HFFc6 (cell line): ENCODE measurements around the gene COQ3. TPM values are rescaled to one million over a fixed set of nuclear protein-coding genes. Genes with fewer than 3 reads are reported as not detected.

Experiments
- DNase-seq: peaks from one replicate; pipeline ENCODE4 v3.0.0-alpha.2; 2018
- H3K27ac Mint-ChIP-seq: 2 replicates; pipeline ENCODE4 v1.8.0; 2020; ENCODE audit warnings: mild to moderate bottlenecking, mixed read lengths
- H3K27me3 Mint-ChIP-seq: 2 replicates; pipeline ENCODE4 v1.8.0; 2021; ENCODE audit warnings: mild to moderate bottlenecking, moderate library complexity, mixed read lengths; ENCODE audit not compliant: insufficient read depth
- H3K36me3 Mint-ChIP-seq: 2 replicates; pipeline ENCODE4 v1.8.0; 2021; ENCODE audit warnings: low read depth, mixed read lengths
- H3K4me1 Mint-ChIP-seq: 2 replicates; pipeline ENCODE4 v1.8.0; 2020; ENCODE audit warnings: low read depth, mixed read lengths
- H3K4me3 Mint-ChIP-seq: 2 replicates; pipeline ENCODE4 v1.8.0; 2020; ENCODE audit warnings: mild to moderate bottlenecking, moderate library complexity, mixed read lengths
- H3K9me3 Mint-ChIP-seq: 2 replicates; pipeline ENCODE4 v1.8.0; 2020; ENCODE audit warnings: mild to moderate bottlenecking, mixed read lengths
- total RNA-seq, 6 experiments: library from RNA; stranded (reverse); fragmentation: NEBNext Ultra II Directional; extraction: Animal tissue kit (Norgen Biotek cat#: 25700); gene quantifications; 2 replicates in 1 of 6; 3 replicates in 5 of 6; pipeline ENCODE4 v1.2.3, GENCODE V29; 2021
- TF ChIP-seq, protein P1 (sequence below): fragments of 200-600 bp; sonication (generic); IDR thresholded peaks from 2 replicates; pipeline ENCODE4 v1.5.0; 2021; ENCODE audit warnings: antibody characterized with exemption, mild to moderate bottlenecking

COQ3 gene
- total RNA-seq, 6 experiments from 2014 or later = 7.3 to 12.8 (median 10.9) TPM

DNA sequence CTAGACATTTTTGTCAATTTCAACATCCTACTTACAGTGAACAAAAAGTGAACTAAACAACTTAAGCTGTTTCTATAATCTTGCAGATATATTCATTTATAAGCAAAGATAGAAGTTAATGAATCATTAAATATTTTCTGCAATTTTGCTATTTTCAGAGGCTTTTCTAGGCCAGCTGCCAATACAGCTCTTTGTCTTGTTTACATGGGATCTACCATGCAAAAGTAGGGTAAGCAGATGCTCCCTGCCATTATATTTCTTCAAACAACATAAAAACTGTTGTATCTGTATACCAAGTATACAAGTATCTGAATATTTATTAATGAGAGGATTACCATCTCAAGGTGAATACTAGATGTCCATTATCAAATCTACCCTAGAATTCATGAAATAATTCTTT, 15.7 kb upstream of the COQ3 start:
- Mint-ChIP-seq H3K36me3 (peaks cover 43% of the 10 kb centered on the region), H3K27me3 (peaks cover 1% of the 10 kb centered on the region; the same call in 1 of the 2 replicates), H3K9me3 (no peaks in the 10 kb centered on the region), H3K27ac (no peak overlapping the region), H3K4me3 (no peak overlapping the region), H3K4me1 (no peaks in the 10 kb centered on the region; the same call in 1 of the 2 replicates)
- no peak for DNase-seq
- TF ChIP-seq, protein P1, sequence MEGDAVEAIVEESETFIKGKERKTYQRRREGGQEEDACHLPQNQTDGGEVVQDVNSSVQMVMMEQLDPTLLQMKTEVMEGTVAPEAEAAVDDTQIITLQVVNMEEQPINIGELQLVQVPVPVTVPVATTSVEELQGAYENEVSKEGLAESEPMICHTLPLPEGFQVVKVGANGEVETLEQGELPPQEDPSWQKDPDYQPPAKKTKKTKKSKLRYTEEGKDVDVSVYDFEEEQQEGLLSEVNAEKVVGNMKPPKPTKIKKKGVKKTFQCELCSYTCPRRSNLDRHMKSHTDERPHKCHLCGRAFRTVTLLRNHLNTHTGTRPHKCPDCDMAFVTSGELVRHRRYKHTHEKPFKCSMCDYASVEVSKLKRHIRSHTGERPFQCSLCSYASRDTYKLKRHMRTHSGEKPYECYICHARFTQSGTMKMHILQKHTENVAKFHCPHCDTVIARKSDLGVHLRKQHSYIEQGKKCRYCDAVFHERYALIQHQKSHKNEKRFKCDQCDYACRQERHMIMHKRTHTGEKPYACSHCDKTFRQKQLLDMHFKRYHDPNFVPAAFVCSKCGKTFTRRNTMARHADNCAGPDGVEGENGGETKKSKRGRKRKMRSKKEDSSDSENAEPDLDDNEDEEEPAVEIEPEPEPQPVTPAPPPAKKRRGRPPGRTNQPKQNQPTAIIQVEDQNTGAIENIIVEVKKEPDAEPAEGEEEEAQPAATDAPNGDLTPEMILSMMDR = no peak

DNA sequence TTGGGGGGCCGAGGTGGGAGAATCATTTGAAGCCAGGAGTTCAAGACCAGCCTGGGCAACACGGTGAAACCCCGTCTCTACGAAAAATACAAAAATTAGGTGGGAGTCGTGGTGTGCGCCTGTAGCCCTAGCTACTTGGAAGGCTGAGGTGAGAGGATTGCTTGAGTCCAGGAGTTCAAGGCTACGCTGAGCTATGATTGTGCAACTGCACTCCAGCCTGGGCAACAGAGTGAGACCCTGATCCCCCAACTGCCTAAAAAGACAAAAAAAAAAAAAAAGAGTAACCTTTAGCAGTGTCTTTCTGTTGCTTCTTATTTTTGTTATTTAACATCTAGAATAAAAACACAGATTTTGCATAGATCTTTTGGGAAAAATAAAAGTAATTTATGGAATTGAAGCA, 13.1 kb upstream of the COQ3 start:
- Mint-ChIP-seq H3K9me3 (no peaks in the 10 kb centered on the region), H3K4me3 (no peak overlapping the region), H3K4me1 (no peaks in the 10 kb centered on the region), H3K27ac (no peak overlapping the region), H3K36me3 (peaks cover 43% of the 10 kb centered on the region), H3K27me3 (no peaks in the 10 kb centered on the region)
- TF ChIP-seq, protein P1 = no peak
- DNase-seq = no peak

DNA sequence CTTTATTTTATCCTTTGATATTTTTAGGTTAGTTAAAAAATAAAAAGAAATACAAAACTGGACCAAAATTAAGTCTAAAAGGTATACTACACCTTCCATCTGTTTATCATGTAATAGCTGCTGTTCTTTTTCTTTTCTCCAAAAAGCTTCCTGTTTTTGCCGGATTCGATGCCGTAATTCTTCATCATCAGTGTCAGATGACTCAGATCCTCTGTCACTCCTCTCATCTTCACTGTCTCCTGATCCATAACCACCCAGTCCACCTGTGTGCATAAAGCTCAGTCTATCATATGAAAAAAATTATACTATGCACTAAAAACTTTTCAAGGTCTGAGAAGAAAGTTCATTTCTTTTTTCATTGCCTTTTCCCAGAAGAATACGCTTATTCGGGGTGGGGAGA, 8.5 kb upstream of the COQ3 start:
- no peak for DNase-seq
- Mint-ChIP-seq H3K9me3 (no peaks in the 10 kb centered on the region), H3K4me3 (no peak overlapping the region), H3K4me1 (no peaks in the 10 kb centered on the region), H3K27ac (no peak overlapping the region), H3K27me3 (no peaks in the 10 kb centered on the region), H3K36me3 (peaks cover 42% of the 10 kb centered on the region)
- TF ChIP-seq, protein P1 = no peak

DNA sequence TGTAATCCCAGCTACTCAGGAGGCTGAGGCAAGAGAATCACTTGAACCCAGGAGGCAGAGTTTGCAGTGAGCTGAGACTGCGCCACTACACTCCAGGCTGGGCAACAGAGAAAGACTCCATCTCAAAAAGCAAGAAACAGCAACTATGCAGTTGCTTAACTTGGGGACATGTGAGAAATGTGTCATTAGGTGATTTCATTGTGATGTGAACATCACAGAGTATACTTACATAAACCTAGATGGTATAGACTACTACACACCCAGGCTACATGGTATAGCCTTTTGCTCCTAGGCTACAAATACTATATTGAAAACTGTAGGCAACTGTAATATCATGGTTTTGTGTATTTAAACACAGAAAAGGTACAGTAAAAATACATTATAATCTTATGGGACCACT, 3.3 kb upstream of the COQ3 start:
- TF ChIP-seq, protein P1 = no peak
- Mint-ChIP-seq H3K27ac (no peak overlapping the region), H3K4me1 (peaks cover 13% of the 10 kb centered on the region), H3K27me3 (peaks cover 6% of the 10 kb centered on the region; the same call in 1 of the 2 replicates), H3K9me3 (no peaks in the 10 kb centered on the region), H3K36me3 (peaks cover 30% of the 10 kb centered on the region), H3K4me3 (no peak overlapping the region)
- DNase-seq = no peak

DNA sequence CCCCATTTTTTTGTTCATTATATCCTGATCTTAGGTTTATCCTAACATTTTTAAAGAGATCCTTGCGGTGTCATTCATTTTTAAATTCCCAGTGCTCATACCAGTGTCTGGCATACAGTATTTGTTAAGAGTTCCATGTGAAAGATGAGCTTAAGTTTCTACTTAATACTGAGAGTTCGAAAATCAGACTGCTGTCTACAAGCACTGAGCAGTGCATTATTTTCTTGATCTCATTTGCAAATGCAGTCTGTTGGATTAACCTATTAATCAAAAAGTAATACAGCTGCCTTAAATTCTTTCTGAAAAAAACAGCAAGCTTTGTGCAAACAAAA, 663 bp downstream of the COQ3 start:
- peak overlapping the region; percentile 99 for H3K4me3 Mint-ChIP-seq
- no peak for DNase-seq
- no peaks in the 10 kb centered on the region for H3K9me3 Mint-ChIP-seq
- TF ChIP-seq, protein P1 = no peak
- peaks cover 14% of the 10 kb centered on the region for H3K4me1 Mint-ChIP-seq
- 0 out of 2 replicates have a peak, but pooled peaks cover 8% of the 10 kb centered on the region for H3K36me3 Mint-ChIP-seq
- H3K27ac Mint-ChIP-seq = peak overlapping the region; percentile 99
- peaks cover 6% of the 10 kb centered on the region; the same call in 1 of the 2 replicates for H3K27me3 Mint-ChIP-seq

DNA sequence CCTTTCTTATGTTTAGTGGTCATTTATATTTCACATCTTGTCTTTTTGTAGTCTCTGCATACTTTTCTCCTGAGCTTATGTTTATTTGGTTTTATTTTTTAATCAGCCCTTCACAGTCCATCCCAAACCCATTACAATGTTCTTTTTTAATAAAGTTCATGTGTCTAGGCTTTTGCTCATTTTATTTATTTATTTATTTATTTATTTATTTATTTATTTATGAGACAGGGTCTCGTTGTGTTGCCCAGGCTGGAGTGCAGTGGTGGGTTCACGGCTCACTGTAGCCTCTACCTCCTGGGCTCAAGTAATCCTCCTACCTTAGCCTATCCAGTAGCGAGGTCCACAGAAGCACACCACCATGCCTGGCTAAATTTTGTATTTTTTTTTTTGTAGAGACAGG, 3.1 kb downstream of the COQ3 start:
- TF ChIP-seq, protein P1 = no peak
- Mint-ChIP-seq H3K27me3 (peaks cover 6% of the 10 kb centered on the region; the same call in 1 of the 2 replicates), H3K36me3 (no peaks in the 10 kb centered on the region), H3K9me3 (no peaks in the 10 kb centered on the region), H3K4me1 (peaks cover 14% of the 10 kb centered on the region), H3K4me3 (no peak overlapping the region), H3K27ac (no peak overlapping the region)
- DNase-seq = no peak
